K562 (cell line): ENCODE measurements around the gene SLC39A7. TPM values are rescaled to one million over a fixed set of nuclear protein-coding genes. Genes with fewer than 3 reads are reported as not detected.

ENCODE experiments used
- ATAC-seq: fragments of 200-7000 bp; cut with Tn5 transposase; 3 replicates; pipeline ENCODE4 v1.9.1; 2020; ENCODE audit warnings: moderate library complexity
- BruUV-seq: library from RNA; stranded (reverse); fragments of 400-500 nt; replicated peaks from 2 replicates; lab custom pipeline; 2021; lab: Mats Ljungman, UMichigan
- CTCF ChIA-PET: fragments of 300-600 bp; formaldehyde crosslinking; extraction: SDS; loops from one replicate; lab custom pipeline; 2021; ENCODE audit warnings: low intra/inter-chr PET ratio; lab: Yijun Ruan, JAX
- POLR2A ChIA-PET: fragments of 300-600, 350-650 bp; sonication (Branson Sonifier 250); formaldehyde crosslinking; extraction: SDS; loops from one replicate; lab custom pipeline; 2021; ENCODE audit warnings: antibody characterized with exemption, inconsistent platforms; lab: Yijun Ruan, JAX
- DNase-seq, 4 experiments: peaks; one replicate each; pipeline versions ENCODE4 v3.0.0 to v3.0.0-alpha.2; 2011 to 2018; ENCODE audit warnings: low spot score in 3 of 4, mixed read lengths in 3 of 4; ENCODE audit errors: extremely low read depth in 1 of 4
- FAIRE-seq: peaks from 2 replicates; lab custom pipeline; 2011; peaks lifted over from hg19 to GRCh38; lab: Jason Lieb, UNC
- H2AFZ ChIP-seq: 2 replicates; pipeline ENCODE4 v1.6.0; 2011; ENCODE audit warnings: low read depth, low read length, control low read depth, inconsistent platforms
- H3K27ac ChIP-seq: fragments of 200-600 bp; 3 replicates; pipeline ENCODE4 v1.8.0; 2011; ENCODE audit warnings: low read depth, mild to moderate bottlenecking, control low read depth, inconsistent platforms, low read length, moderate library complexity, mixed read lengths; ENCODE audit errors: extremely low read depth
- H3K27me3 ChIP-seq, 2 experiments: fragments of 300-600 bp in 1 of 2; 2 replicates in 1 of 2; 3 replicates in 1 of 2; pipeline versions ENCODE4 v1.6.0 to v1.8.0; 2011; ENCODE audit warnings: inconsistent platforms in 2 of 2, low read length in 2 of 2, mild to moderate bottlenecking in 1 of 2, mixed read lengths in 1 of 2, moderate library complexity in 1 of 2; ENCODE audit not compliant: control insufficient read depth in 2 of 2, insufficient read depth in 2 of 2
- H3K36me3 ChIP-seq: fragments of 300-600 bp; 3 replicates; pipeline ENCODE4 v1.8.0; 2011; ENCODE audit warnings: mild to moderate bottlenecking, low read length, inconsistent platforms; ENCODE audit not compliant: control insufficient read depth, insufficient read depth
- H3K4me1 ChIP-seq, 2 experiments: fragments of 200-600 bp in 1 of 2; replicated peaks in 1 of 2; 2 replicates in 1 of 2; 3 replicates in 1 of 2; pipeline versions ENCODE4 v1.5.1 to v1.8.0; 2011; ENCODE audit warnings: inconsistent platforms in 2 of 2, low read length in 2 of 2, mild to moderate bottlenecking in 1 of 2, mixed read lengths in 1 of 2, moderate library complexity in 1 of 2; ENCODE audit not compliant: control insufficient read depth in 2 of 2, insufficient read depth in 2 of 2
- H3K4me2 ChIP-seq: 2 replicates; pipeline ENCODE4 v1.6.1; 2011; ENCODE audit warnings: low read length, control low read depth, inconsistent platforms, mixed read lengths; ENCODE audit not compliant: insufficient read depth
- H3K4me3 ChIP-seq: fragments of 200-600 bp; sonication (generic), shearing (Covaris generic); 2 replicates; pipeline ENCODE4 v1.5.1; 2016; ENCODE audit warnings: control low read depth, inconsistent platforms
- H3K79me2 ChIP-seq: fragments of 200-600 bp; 3 replicates; pipeline ENCODE4 v1.8.0; 2011; ENCODE audit warnings: low read length, inconsistent platforms; ENCODE audit not compliant: control insufficient read depth, insufficient read depth
- H3K9ac ChIP-seq, 2 experiments: 2 replicates each; pipeline versions ENCODE4 v1.6.0 to v1.6.1; 2011; ENCODE audit warnings: low read depth in 2 of 2, low read length in 2 of 2, control low read depth in 1 of 2, inconsistent platforms in 1 of 2, mild to moderate bottlenecking in 1 of 2, mixed read lengths in 1 of 2; ENCODE audit not compliant: insufficient read depth in 1 of 2
- H3K9me1 ChIP-seq: one replicate; pipeline ENCODE4 v1.6.0; 2011; ENCODE audit warnings: inconsistent platforms, mild to moderate bottlenecking, low read length, moderate library complexity; ENCODE audit not compliant: control insufficient read depth, insufficient read depth
- H3K9me3 ChIP-seq: replicated peaks from 2 replicates; pipeline ENCODE4 v1.5.1; 2011; ENCODE audit warnings: low read depth, low read length, inconsistent platforms; ENCODE audit not compliant: control insufficient read depth, insufficient read depth
- H4K20me1 ChIP-seq: replicated peaks from 2 replicates; pipeline ENCODE4 v1.6.1; 2011; ENCODE audit warnings: low read length, inconsistent platforms, mixed read lengths; ENCODE audit not compliant: control insufficient read depth, insufficient read depth
- ADNP ChIP-seq: fragments of 200-800 bp; sonication (Bioruptor generic); IDR thresholded peaks from 2 replicates; pipeline ENCODE4 v1.6.1; 2016; ENCODE audit warnings: missing genetic modification characterization, missing compliant biosample characterization
- DDX20 ChIP-seq: fragments of 450-650 bp; IDR thresholded peaks from 2 replicates; pipeline ENCODE4 v1.6.1; 2016; ENCODE audit warnings: missing genetic modification characterization, low read depth, mild to moderate bottlenecking, missing compliant biosample characterization, moderate library complexity
- L3MBTL2 ChIP-seq: fragments of 450-650 bp; IDR thresholded peaks from 2 replicates; pipeline ENCODE4 v1.6.1; 2016; ENCODE audit warnings: mild to moderate bottlenecking, moderate library complexity
- MECOM ChIP-seq: fragments of 250-450 bp; sonication (Bioruptor Pico); IDR thresholded peaks from 2 replicates; pipeline ENCODE4 v1.8.0; 2022; ENCODE audit warnings: inconsistent platforms
- SAFB2 ChIP-seq: fragments of 200-400 bp; formaldehyde crosslinking; IDR thresholded peaks from 2 replicates; pipeline ENCODE4 v1.6.1; 2018; ENCODE audit warnings: borderline replicate concordance, low read length, low read depth, moderate library complexity; ENCODE audit not compliant: severe bottlenecking
- THRAP3 ChIP-seq: fragments of 450-650 bp; IDR thresholded peaks from 2 replicates; pipeline ENCODE4 v1.6.1; 2016; ENCODE audit warnings: mild to moderate bottlenecking, inconsistent platforms, borderline replicate concordance
- ZBTB7A ChIP-seq: IDR thresholded peaks from 2 replicates; pipeline ENCODE4 v1.6.1; 2011; ENCODE audit warnings: low read depth, mild to moderate bottlenecking, low read length, moderate library complexity, borderline replicate concordance; ENCODE audit not compliant: control insufficient read depth
- ZFP91 ChIP-seq: sonication (generic); formaldehyde crosslinking; IDR thresholded peaks from 2 replicates; pipeline ENCODE4 v1.8.0; 2022; ENCODE audit warnings: mild to moderate bottlenecking, missing genetic modification reagents
- ZNF778 ChIP-seq: fragments of 450-650 bp; formaldehyde crosslinking; IDR thresholded peaks from 2 replicates; pipeline ENCODE4 v1.4.0; 2020; ENCODE audit warnings: mild to moderate bottlenecking, moderate library complexity
- WGBS: fragments of 100-300 bp; shearing (Covaris generic); methylation state at CpG from one replicate; pipeline ENCODE4 v1.1.6; 2016; ENCODE audit warnings: low coverage, mixed read lengths; ENCODE audit not compliant: insufficient coverage; ENCODE audit errors: missing lambda C conversion rate; 5-methylcytosine and 5-hydroxymethylcytosine counted together
- in situ Hi-C: fragments of 300-500 bp; cut with MboI; formaldehyde crosslinking; loops from 4 replicates; pipeline ENCODE4 v1.15.0; 2018; ENCODE audit warnings: inconsistent platforms, mixed read lengths
- intact Hi-C: fragments of 100-400 bp; cut with micrococcal nuclease; formaldehyde crosslinking; loops from 2 replicates; pipeline ENCODE4 v1.14.2; 2022
- polyA plus RNA-seq, 8 experiments: library from polyadenylated mRNA; depleted of rRNA in 4 of 8; stranded (reverse) in 5 of 8; unstranded in 3 of 8; fragments of >200 nt; fragmentation: Nextera tagmentation in 2 of 8; fragmentation: Illumina TruSeq in 1 of 8; extraction: Ambion mirVana in 2 of 8; extraction: Trizol in 1 of 8; gene quantifications; 2 replicates each; pipeline versions ENCODE4 v1.2.1 to v1.2.3, GENCODE V29; 2011 to 2014; ENCODE audit warnings: inconsistent platforms in 1 of 8, missing spikeins in 1 of 8
- total RNA-seq, 7 experiments: library from RNA; depleted of rRNA in 6 of 7; stranded (reverse); fragments of >200 nt in 6 of 7; fragmentation: Illumina TruSeq in 2 of 7; extraction: Trizol in 2 of 7; gene quantifications; 2 replicates each; pipeline versions ENCODE4 v1.2.1 to v1.2.3, GENCODE V29; 2011 to 2021; ENCODE audit warnings: low replicate concordance in 1 of 7
- TF ChIP-seq, protein P1 (sequence below): sonication (generic); formaldehyde crosslinking; IDR thresholded peaks from 2 replicates; pipeline ENCODE4 v1.8.1; 2022; ENCODE audit warnings: missing genetic modification reagents
- TF ChIP-seq, protein P2 (sequence below): fragments of 450-650 bp; IDR thresholded peaks from 2 replicates; pipeline ENCODE4 v1.7.0; 2016; ENCODE audit warnings: borderline replicate concordance

The SLC39A7 gene
- total and polyA plus RNA-seq, 9 of the 15 experiments (the other 6 are each of a cell fraction or from before 2014, with no cell fraction given), result 21.7 to 169 (median 121) TPM

DNA sequence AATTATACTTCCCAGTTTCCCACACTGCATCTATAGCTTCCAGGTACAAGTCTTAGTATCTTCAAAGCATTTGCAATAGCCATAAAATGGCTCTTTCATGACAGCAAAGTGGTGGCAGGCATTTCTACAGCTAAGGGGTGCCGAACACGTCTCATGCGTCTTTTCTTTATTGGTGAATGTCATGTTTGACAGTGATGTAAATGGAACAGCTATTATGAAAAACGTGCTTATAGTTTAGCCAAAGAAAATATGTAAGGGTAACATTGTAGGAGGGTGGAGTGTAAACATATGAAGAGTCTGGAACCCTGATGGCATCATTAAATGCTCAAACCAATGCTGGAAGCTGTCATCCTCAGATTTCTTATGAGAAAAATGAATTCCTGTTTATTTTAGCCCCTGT, 46.3 kb upstream of the SLC39A7 start (continued):
- no peak for TF ChIP-seq SAFB2
- TF ChIP-seq THRAP3, result no peak
- TF ChIP-seq MECOM (CRISPR knock-in tag), result no peak

GRCh38 chr6:33156561-33156960, 44.1 kb upstream of the SLC39A7 start:
- ATAC-seq (no peak), DNase-seq (peak in 1 of 4 experiments; percentile 5), FAIRE-seq (no peak)
- no peaks in the 10 kb centered on the region for H3K9me3 ChIP-seq
- no TSS peak for BruUV-seq
- no peaks in the 10 kb centered on the region for H3K9me1 ChIP-seq
- peaks cover under 1 to 6% of the 10 kb centered on the region in 2 experiments; a peak in 3 of 5 replicates for H3K4me1 ChIP-seq
- POLR2A ChIA-PET, result no interaction called here
- no peaks in the 10 kb centered on the region for H3K79me2 ChIP-seq
- H3K4me2 ChIP-seq, result no peak overlapping the region
- in situ Hi-C loops (no loop called here), intact Hi-C loops (no loop called here)
- no peaks in the 10 kb centered on the region for H3K36me3 ChIP-seq
- no peak overlapping the region for H3K27ac ChIP-seq
- no peak overlapping the region for H2AFZ ChIP-seq
- TF ChIP-seq ZBTB7A (no peak), ZNF778 (CRISPR knock-in tag) (no peak), ADNP (no peak), ZFP91 (CRISPR knock-in tag) (no peak), DDX20 (no peak), L3MBTL2 (no peak)
- TF ChIP-seq, protein P1, sequence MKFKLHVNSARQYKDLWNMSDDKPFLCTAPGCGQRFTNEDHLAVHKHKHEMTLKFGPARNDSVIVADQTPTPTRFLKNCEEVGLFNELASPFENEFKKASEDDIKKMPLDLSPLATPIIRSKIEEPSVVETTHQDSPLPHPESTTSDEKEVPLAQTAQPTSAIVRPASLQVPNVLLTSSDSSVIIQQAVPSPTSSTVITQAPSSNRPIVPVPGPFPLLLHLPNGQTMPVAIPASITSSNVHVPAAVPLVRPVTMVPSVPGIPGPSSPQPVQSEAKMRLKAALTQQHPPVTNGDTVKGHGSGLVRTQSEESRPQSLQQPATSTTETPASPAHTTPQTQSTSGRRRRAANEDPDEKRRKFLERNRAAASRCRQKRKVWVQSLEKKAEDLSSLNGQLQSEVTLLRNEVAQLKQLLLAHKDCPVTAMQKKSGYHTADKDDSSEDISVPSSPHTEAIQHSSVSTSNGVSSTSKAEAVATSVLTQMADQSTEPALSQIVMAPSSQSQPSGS (CRISPR knock-in tag), result no peak
- TF ChIP-seq, protein P2, sequence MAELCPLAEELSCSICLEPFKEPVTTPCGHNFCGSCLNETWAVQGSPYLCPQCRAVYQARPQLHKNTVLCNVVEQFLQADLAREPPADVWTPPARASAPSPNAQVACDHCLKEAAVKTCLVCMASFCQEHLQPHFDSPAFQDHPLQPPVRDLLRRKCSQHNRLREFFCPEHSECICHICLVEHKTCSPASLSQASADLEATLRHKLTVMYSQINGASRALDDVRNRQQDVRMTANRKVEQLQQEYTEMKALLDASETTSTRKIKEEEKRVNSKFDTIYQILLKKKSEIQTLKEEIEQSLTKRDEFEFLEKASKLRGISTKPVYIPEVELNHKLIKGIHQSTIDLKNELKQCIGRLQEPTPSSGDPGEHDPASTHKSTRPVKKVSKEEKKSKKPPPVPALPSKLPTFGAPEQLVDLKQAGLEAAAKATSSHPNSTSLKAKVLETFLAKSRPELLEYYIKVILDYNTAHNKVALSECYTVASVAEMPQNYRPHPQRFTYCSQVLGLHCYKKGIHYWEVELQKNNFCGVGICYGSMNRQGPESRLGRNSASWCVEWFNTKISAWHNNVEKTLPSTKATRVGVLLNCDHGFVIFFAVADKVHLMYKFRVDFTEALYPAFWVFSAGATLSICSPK, result no peak
- WGBS, result 4% methylated on average over 6 of the region's 6 CpGs
- H3K9ac ChIP-seq, result no peak overlapping the region
- no peak overlapping the region for H3K4me3 ChIP-seq
- H4K20me1 ChIP-seq, result no peaks in the 10 kb centered on the region
- H3K27me3 ChIP-seq, result peaks cover 4 to 17% of the 10 kb centered on the region in 2 experiments; a peak in 3 of 5 replicates
- CTCF ChIA-PET, result interaction anchor here (0.7 kb wide), 1 partner anchor 16 kb away, joined by 4 read pairs; no protein-coding TSS in a partner anchor
